PFSK-1 (cell line): ENCODE data around the gene HTRA3.

ENCODE experiments used
- POLR2AphosphoS5 ChIP-seq: IDR thresholded peaks from 2 replicates; pipeline ENCODE4 v1.6.1; 2012; ENCODE audit warnings: low read depth, mild to moderate bottlenecking, control low read depth, low read length, moderate library complexity
- REST ChIP-seq, 2 experiments: IDR thresholded peaks; 2 replicates each; pipeline versions ENCODE4 v1.6.1 to v1.8.0; 2011 to 2012; ENCODE audit warnings: low read depth in 2 of 2, low read length in 2 of 2, control low read depth in 1 of 2, inconsistent platforms in 1 of 2, mild to moderate bottlenecking in 1 of 2, moderate library complexity in 1 of 2; ENCODE audit not compliant: insufficient read depth in 1 of 2
- TAF1 ChIP-seq: IDR thresholded peaks from 2 replicates; pipeline ENCODE4 v1.6.1; 2012; ENCODE audit warnings: low read length, control low read depth, borderline replicate concordance; ENCODE audit not compliant: insufficient read depth

- TF ChIP-seq REST (IDR thresholded peaks at IDR 0.05; ENCODE audit: insufficient read depth in 1 of 2, low read depth in 2 of 2, low read length in 2 of 2) (no peak), POLR2AphosphoS5 (no peak), TAF1 (no peak)
These were observed 26.6 kb upstream of the HTRA3 start for GRCh38 chr4:8242782-8243560.
